Measurements from ENCODE around the gene OR1E2. TPM values are rescaled to one million over a fixed set of nuclear protein-coding genes. Genes with fewer than 3 reads are reported as not detected.
"Not testable (repeated sequence)": the region's sequence is repeated elsewhere in the genome, so short reads cannot be mapped to it uniquely, and the experiment has no call there.

OR1E2 gene
- total RNA-seq, 2 experiments from 2014 or later: not detected

DNA sequence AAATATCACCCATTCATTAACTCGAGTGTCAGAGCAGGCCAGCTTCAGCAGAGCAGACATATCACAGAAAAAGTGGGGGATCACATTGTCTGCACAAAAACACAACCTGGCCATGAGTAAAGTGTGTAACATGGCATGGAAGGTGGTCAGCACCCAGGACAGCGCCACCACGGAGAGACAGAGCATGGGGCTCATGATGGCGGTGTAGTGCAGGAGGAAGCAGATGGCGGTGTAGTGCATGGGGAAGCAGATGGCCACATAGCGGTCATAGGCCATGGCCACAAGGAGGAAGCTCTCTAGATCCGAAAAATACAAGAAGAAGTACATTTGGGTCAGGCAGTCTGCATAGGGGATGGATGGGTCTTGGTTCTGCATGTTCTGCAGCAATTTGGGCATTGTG, 426 bp downstream of the OR1E2 start:
- POLR2A ChIA-PET; H3K27me3 Mint-ChIP-seq; H3K27ac Mint-ChIP-seq; H3K9me3 Mint-ChIP-seq; H3K4me1 Mint-ChIP-seq; H3K36me3 Mint-ChIP-seq; H3K4me3 Mint-ChIP-seq; ATAC-seq (ENCODE audit: low read depth): not testable (repeated sequence)
- DNase-seq: peak; percentile 38

DNA sequence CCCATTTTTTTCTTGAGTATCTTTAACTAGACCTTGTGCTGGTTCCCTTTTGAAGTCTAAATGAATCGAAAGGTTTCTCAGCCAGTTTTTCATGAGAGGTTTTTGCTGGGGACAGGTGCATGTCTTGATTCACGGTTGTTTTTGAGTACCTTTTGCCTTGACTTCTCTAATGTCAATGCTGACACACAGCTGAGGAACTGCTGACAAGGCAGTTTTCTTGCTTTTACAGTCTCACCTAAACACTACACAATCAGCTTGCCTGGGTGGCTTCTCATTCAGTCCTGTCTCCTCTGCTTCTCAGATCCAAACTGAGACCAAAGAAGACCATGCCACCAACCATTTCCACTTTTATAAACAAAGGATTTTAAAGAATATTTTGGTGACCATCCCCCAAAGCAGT, 15.4 kb downstream of the OR1E2 start:
- no peak for ATAC-seq (ENCODE audit: low read depth)
- H3K36me3 Mint-ChIP-seq: no peaks in the 10 kb centered on the region
- DNase-seq: no peak
- no peak overlapping the region for H3K4me3 Mint-ChIP-seq
- H3K27me3 Mint-ChIP-seq: peaks cover 11% of the 10 kb centered on the region
- H3K4me1 Mint-ChIP-seq: no peaks in the 10 kb centered on the region
- no peak overlapping the region for H3K27ac Mint-ChIP-seq
- POLR2A ChIA-PET: no interaction called here
- H3K9me3 Mint-ChIP-seq: no peaks in the 10 kb centered on the region

DNA sequence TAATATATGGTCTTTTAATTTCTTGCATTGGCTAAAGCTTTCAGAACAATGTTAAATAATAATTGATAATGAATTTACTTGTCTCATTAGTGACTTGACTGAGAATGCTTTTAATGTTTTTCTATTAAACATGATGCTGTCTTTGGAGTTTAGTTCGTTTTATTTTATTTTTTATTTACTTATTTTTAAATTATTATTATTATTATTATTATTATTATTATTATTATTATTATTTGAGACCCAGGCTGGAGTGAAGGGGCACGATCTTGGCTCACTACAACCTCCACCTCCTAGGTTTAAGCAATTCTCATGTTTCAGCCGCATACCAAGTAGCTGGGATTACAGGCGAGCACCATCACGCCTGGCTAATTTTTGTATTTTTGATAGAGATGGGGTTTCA, 18.0 kb downstream of the OR1E2 start:
- H3K4me1 Mint-ChIP-seq: no peaks in the 10 kb centered on the region
- POLR2A ChIA-PET: interaction anchor here (0.6 kb wide), 1 partner anchor 521 kb away, joined by 4 read pairs; no protein-coding TSS in a partner anchor
- no peak overlapping the region for H3K4me3 Mint-ChIP-seq
- H3K36me3 Mint-ChIP-seq: no peaks in the 10 kb centered on the region
- DNase-seq (no peak), ATAC-seq (ENCODE audit: low read depth) (no peak)
- peaks cover 17% of the 10 kb centered on the region for H3K27me3 Mint-ChIP-seq
- no peak overlapping the region for H3K27ac Mint-ChIP-seq
- H3K9me3 Mint-ChIP-seq: no peaks in the 10 kb centered on the region

DNA sequence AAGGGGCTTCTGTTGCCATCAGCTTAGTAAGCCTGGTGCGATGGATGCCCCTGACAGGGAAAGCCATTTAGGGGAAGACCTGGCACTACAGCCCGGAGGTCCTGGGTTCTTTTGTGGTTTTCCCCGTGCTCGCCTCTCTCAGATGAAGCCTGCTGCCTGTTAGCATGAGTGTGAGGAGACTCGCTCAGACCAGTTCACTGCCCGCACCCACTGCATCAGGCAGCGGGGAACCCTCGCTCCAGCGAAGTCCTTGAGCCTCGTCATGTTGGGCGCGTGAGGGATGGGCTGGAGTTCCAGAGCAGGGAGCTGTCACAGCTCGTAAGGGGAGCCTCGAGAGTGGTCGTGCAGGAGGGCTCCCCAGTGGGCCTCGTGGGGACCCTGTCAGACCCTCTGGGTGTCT, 21.4 kb downstream of the OR1E2 start:
- peaks cover 13% of the 10 kb centered on the region for H3K27me3 Mint-ChIP-seq

DNA sequence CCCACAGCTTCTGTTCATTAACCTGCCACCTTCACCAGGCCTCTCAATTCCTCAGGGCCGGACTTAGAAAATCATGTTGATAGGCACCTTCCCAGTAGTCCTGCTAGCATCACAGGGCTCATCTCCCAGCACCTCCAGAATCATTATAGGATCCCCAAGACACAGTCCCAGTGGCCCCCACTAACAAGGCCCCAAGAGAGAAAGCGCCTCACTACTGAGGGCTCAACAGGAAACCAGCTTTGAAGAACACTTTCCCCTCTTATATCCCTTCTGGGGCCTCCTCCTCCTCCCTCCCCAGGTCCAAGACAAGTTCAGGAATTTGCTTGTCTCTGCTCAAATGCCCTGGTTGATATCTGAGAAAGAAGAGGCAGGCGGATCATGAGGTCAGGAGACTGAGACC, 22.6 kb downstream of the OR1E2 start, which contains the start of gene OR3A3:
Gene OR3A3 (plus strand): TSS at position 301 of the 400 bp plus-strand sequence.
- POLR2A ChIA-PET: no interaction called here
- Mint-ChIP-seq H3K36me3 (no peaks in the 10 kb centered on the region), H3K27ac (no peak within 1 kb of the TSS), H3K9me3 (peaks cover 10% of the 10 kb centered on the region), H3K4me3 (no peak within 1 kb of the TSS), H3K4me1 (no peaks in the 10 kb centered on the region), H3K27me3 (peaks cover 11% of the 10 kb centered on the region)
- ATAC-seq (ENCODE audit: low read depth) (no peak), DNase-seq (no peak)

More for the DNA sequence above, 21.4 kb downstream of the OR1E2 start:
- DNase-seq; H3K27ac Mint-ChIP-seq; ATAC-seq (ENCODE audit: low read depth); H3K9me3 Mint-ChIP-seq; POLR2A ChIA-PET; H3K4me3 Mint-ChIP-seq; H3K36me3 Mint-ChIP-seq; H3K4me1 Mint-ChIP-seq: not testable (repeated sequence)

DNA sequence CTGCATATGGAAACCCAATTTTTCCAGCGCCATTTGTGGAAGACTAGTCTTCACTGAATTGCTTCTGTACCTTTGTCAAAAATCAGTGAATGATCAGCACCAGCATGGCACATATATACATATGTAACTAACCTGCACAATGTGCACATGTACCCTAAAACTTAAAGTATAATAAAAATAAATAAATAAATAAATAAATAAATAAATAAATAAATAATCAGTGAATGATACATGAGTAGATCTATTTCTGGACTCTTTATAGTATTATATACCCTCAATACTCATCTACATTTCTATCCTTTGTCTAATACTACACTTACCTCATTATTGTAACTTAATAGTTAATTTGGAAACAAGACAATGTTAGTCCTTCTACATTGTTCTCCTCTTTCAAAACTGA, 29.8 kb downstream of the OR1E2 start:
- DNase-seq; H3K27me3 Mint-ChIP-seq; H3K4me3 Mint-ChIP-seq; POLR2A ChIA-PET; ATAC-seq (ENCODE audit: low read depth); H3K27ac Mint-ChIP-seq; H3K36me3 Mint-ChIP-seq; H3K4me1 Mint-ChIP-seq: not testable (repeated sequence)
- H3K9me3 Mint-ChIP-seq: peaks cover 12% of the 10 kb centered on the region

DNA sequence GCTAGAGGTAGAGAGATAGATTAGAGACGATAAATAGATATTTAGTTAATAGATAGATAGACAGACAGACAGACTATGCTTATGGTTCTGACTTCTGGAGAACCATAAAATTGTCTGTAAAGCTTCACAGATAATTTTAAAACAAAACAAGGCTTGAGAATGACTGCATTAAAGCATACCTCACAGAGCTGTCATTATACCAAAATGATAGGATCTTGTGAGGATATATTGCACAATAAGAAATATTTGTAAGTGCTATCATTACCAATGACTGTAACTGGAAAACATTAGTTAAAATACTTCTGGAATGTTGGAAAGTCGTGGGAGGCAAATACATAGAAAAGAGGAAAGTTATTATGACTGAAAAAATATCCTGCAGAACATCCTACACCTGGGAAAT, 31.9 kb downstream of the OR1E2 start:
- Mint-ChIP-seq H3K27ac (no peak overlapping the region), H3K4me3 (no peak overlapping the region), H3K9me3 (peaks cover 4% of the 10 kb centered on the region), H3K4me1 (no peaks in the 10 kb centered on the region), H3K27me3 (peaks cover 5% of the 10 kb centered on the region), H3K36me3 (no peaks in the 10 kb centered on the region)
- ATAC-seq (ENCODE audit: low read depth): no peak
- no peak for DNase-seq
- POLR2A ChIA-PET: no interaction called here

DNA sequence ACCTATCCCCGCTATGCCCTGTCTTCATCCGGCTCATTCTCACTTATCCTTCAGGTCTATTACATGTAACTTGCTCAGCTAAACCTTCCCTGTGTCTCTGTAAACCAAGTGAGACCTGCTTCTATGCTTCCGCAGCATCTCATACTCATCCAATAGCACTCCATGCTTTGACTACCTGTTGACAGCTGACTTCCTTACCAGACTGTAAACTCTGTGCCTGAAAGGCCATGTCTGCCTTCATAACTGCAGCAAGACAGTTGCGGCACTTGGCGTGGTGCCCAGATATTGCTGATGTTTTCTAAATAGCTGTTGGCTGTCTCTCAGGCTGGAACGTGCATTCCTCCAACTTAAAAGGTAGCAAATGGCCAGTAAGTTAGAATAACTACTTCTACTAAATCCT, 33.6 kb downstream of the OR1E2 start:
- H3K27me3 Mint-ChIP-seq: peaks cover 2% of the 10 kb centered on the region
- no peaks in the 10 kb centered on the region for H3K4me1 Mint-ChIP-seq
- POLR2A ChIA-PET: no interaction called here
- no peak overlapping the region for H3K4me3 Mint-ChIP-seq
- no peaks in the 10 kb centered on the region for H3K36me3 Mint-ChIP-seq
- ATAC-seq (ENCODE audit: low read depth) (no peak), DNase-seq (no peak)
- H3K9me3 Mint-ChIP-seq: peaks cover 1% of the 10 kb centered on the region
- H3K27ac Mint-ChIP-seq: no peak overlapping the region

DNA sequence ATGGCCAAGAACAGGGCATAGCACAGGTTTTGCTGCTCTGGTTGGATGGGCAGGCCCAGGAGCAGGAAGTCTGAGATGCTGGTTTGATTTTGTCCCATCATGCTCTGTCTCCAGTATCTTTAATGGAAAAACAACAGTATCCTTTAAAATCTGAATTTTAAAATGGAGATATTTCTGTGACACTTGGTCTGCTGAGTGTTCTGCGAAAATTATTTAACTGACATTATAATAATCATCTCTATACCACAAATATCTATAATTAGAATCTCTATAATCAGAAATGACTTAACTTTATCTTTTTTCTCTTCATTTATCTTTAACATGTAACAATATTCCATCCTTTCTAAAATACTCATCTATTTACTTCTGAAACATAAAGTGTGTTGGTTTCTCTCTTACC, 35.3 kb downstream of the OR1E2 start, which contains the start of gene OR1E1:
Gene OR1E1 (minus strand): TSS at position 101 of the 400 bp plus-strand sequence. CDS start 0 bp downstream, at position 101.
- ATAC-seq (ENCODE audit: low read depth) (no peak), DNase-seq (no peak)
- POLR2A ChIA-PET: no interaction called here
- H3K4me3 Mint-ChIP-seq: no peak within 1 kb of the TSS
- no peaks in the 10 kb centered on the region for H3K36me3 Mint-ChIP-seq
- peaks cover 2% of the 10 kb centered on the region for H3K27me3 Mint-ChIP-seq
- H3K9me3 Mint-ChIP-seq: peaks cover 1% of the 10 kb centered on the region
- no peaks in the 10 kb centered on the region for H3K4me1 Mint-ChIP-seq
- no peak within 1 kb of the TSS for H3K27ac Mint-ChIP-seq

DNA sequence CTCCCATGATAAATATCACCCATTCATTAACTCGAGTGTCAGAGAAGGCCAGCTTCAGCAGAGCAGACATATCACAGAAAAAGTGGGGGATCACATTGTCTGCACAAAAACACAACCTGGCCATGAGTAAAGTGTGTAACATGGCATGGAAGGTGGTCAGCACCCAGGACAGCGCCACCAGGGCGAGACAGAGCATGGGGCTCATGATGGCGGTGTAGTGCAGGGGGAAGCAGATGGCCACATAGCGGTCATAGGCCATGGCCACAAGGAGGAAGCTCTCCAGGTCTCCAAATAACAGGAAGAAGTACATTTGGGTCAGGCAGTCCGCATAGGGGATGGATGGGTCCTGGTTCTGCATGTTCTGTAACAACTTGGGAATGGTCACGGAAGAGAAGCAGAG, 35.8 kb downstream of the OR1E2 start:
- H3K27ac Mint-ChIP-seq; H3K4me1 Mint-ChIP-seq; ATAC-seq (ENCODE audit: low read depth); POLR2A ChIA-PET; H3K4me3 Mint-ChIP-seq; DNase-seq; H3K36me3 Mint-ChIP-seq; H3K9me3 Mint-ChIP-seq; H3K27me3 Mint-ChIP-seq: not testable (repeated sequence)

DNA sequence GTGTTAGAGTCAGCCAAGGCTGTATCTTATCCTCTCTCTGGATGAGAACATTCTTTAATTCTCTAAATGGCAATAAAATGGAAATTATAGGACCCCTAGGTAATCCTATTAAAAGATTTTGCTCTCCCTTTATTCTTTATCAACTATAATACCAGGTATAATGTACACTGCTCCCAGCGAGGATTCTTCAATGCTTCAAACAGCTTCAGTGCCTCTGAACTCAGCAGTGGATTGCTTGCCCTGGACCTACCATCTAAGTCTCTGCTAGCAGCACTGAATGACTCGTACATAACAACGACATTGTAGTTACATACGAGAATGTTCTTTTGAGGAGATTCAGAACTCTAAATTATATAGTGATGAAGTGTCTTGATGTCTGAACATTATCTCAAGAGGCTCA, 43.9 kb downstream of the OR1E2 start:
- Mint-ChIP-seq H3K27ac (no peak overlapping the region), H3K36me3 (no peaks in the 10 kb centered on the region), H3K9me3 (peaks cover 4% of the 10 kb centered on the region), H3K4me1 (peaks cover 3% of the 10 kb centered on the region), H3K27me3 (peaks cover 10% of the 10 kb centered on the region), H3K4me3 (no peak overlapping the region)
- no peak for ATAC-seq (ENCODE audit: low read depth)
- DNase-seq: no peak
- POLR2A ChIA-PET: no interaction called here

DNA sequence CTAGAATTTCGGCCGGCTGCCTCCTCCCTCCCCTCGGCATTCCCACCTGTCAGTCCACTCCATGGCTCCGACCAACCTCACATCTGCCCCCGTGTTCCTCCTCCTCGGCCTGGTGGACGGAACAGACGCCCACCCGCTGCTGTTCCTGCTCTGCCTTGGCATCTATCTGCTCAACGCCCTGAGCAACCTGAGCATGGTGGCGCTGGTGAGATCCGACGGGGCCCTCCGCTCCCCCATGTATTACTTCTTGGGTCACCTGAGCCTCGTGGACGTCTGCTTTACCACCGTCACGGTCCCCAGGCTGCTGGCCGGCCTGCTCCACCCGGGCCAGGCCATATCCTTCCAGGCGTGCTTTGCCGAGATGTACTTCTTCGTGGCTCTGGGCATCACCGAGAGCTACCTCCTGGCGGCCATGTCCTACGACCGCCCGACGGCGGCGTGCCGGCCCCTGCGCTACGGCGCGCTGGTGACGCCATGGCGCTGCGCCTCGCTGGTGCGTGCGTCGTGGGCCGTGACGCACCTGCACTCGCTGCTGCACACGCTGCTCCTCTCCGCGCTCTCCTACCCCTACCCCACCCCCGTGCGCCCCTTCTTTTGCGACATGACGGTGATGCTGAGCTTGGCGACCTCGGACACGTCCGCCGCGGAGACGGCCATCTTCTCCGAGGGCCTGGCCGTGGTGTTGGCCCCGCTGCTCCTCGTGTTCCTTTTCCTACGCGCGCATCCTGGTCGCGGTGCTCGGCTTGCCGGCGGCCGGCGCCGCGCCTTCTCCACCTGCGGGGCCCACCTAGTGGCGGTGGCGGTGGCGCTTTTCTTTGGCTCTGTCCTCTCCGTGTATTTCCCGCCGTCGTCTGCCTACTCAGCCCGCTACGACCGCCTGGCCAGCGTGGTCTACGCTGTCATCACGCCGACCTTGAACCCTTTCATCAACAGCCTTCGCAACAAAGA, 47.5 kb downstream of the OR1E2 start, which contains the start of gene OR3A2:
Gene OR3A2 (minus strand): TSS at position 440 of the 948 bp plus-strand sequence.
- Mint-ChIP-seq H3K27ac (peak within 1 kb of the TSS; percentile 81), H3K36me3 (peaks cover 2% of the 10 kb centered on the region), H3K27me3 (peaks cover 10% of the 10 kb centered on the region), H3K4me1 (peaks cover 3% of the 10 kb centered on the region), H3K4me3 (peak within 1 kb of the TSS; percentile 82), H3K9me3 (no peaks in the 10 kb centered on the region)
- DNase-seq: peak; percentile 63
- POLR2A ChIA-PET: interaction anchor here (0.5 kb wide), 1 partner anchor 791 kb away, joined by 5 read pairs; no protein-coding TSS in a partner anchor
- ATAC-seq (ENCODE audit: low read depth): peak; percentile 94

Data from activated naive CD8-positive, alpha-beta T cell treated with anti-CD3 and anti-CD28 coated beads, Interleukin-2, amount 10 ng/mL, durations not matched to agents 7 days and 5 days (primary cell).